H1 (cell line): ENCODE results near the gene FGR. TPM values are rescaled to one million over a fixed set of nuclear protein-coding genes. Genes with fewer than 3 reads are reported as not detected.

ENCODE experiments used
- CBX8 ChIP-seq: fragments of 300-800, 300-1000 bp; sonication (generic); IDR thresholded peaks from 2 replicates; pipeline ENCODE4 v1.7.1; 2016; ENCODE audit warnings: low read depth, low read length, borderline replicate concordance
- CHD7 ChIP-seq: fragments of 300-600 bp; sonication (generic); IDR thresholded peaks from 2 replicates; pipeline ENCODE4 v1.7.1; 2012; ENCODE audit warnings: low read length, moderate library complexity, mild to moderate bottlenecking, inconsistent platforms; ENCODE audit not compliant: insufficient replicate concordance
- CTBP2 ChIP-seq: IDR thresholded peaks from 2 replicates; pipeline ENCODE4 v1.7.0; 2011; ENCODE audit warnings: borderline replicate concordance, mild to moderate bottlenecking, moderate library complexity, mixed read lengths, low read length; ENCODE audit not compliant: insufficient read depth, insufficient read length
- NRF1 ChIP-seq: IDR thresholded peaks from 2 replicates; pipeline ENCODE4 v1.6.1; 2011; ENCODE audit warnings: mild to moderate bottlenecking, low read depth, low read length, improper control_type of control experiment
- POU5F1 ChIP-seq: IDR thresholded peaks from 2 replicates; pipeline ENCODE4 v1.6.1; 2011; ENCODE audit warnings: low read depth, mild to moderate bottlenecking, low read length, moderate library complexity
- RXRA ChIP-seq: IDR thresholded peaks from 2 replicates; pipeline ENCODE4 v1.6.1; 2011; ENCODE audit warnings: low read depth, mild to moderate bottlenecking, low read length, moderate library complexity; ENCODE audit not compliant: insufficient read depth
- ZNF274 ChIP-seq: IDR thresholded peaks from 2 replicates; pipeline ENCODE4 v1.7.0; 2012; ENCODE audit warnings: low read length, borderline replicate concordance; ENCODE audit errors: extremely low read depth
- polyA plus RNA-seq, 7 experiments: library from polyadenylated mRNA; depleted of rRNA in 3 of 7; stranded (reverse) in 5 of 7; unstranded in 2 of 7; fragments of >200 nt in 5 of 7; fragments of 200-250 nt in 2 of 7; gene quantifications; 1 replicate in 5 of 7; 2 replicates in 1 of 7; 4 replicates in 1 of 7; pipeline versions ENCODE4 v1.2.1 to v1.2.3, GENCODE V29; 2011 to 2013; ENCODE audit warnings: missing spikeins in 2 of 7, mixed read lengths in 2 of 7
- total RNA-seq: library from RNA; stranded (reverse); fragmentation: NEBNext Ultra II Directional; extraction: Animal tissue kit (Norgen Biotek cat#: 25700); gene quantifications from 2 replicates; pipeline ENCODE4 v1.2.1, GENCODE V29; 2021

The FGR gene
- total and polyA plus RNA-seq, 2 of the 8 experiments (the other 6 are each of a cell fraction or from before 2014, with no cell fraction given): 0.22 to 0.95 TPM

- no peak for TF ChIP-seq CHD7
- TF ChIP-seq CTBP2: no peak
- TF ChIP-seq POU5F1: no peak
- TF ChIP-seq ZNF274: no peak
- TF ChIP-seq CBX8: no peak
- TF ChIP-seq NRF1: no peak
- TF ChIP-seq RXRA: no peak
Observed at GRCh38 chr1:27672750-27673112, 37.7 kb upstream of the FGR start (continued).
